GM18519 (cell line): ENCODE measurements around the gene CDK13.
"Not testable (repeated sequence)": the region's sequence is repeated elsewhere in the genome, so short reads cannot be mapped to it uniquely, and the experiment has no call there.

Experiments used
- ATAC-seq: cut with Tn5 transposase; IDR thresholded peaks from one replicate; pipeline ENCODE4 v1.9.1; 2021; ENCODE audit warnings: mild to moderate bottlenecking, moderate library complexity; ENCODE audit not compliant: unreplicated experiment, low FRiP score

CDK13 gene

DNA sequence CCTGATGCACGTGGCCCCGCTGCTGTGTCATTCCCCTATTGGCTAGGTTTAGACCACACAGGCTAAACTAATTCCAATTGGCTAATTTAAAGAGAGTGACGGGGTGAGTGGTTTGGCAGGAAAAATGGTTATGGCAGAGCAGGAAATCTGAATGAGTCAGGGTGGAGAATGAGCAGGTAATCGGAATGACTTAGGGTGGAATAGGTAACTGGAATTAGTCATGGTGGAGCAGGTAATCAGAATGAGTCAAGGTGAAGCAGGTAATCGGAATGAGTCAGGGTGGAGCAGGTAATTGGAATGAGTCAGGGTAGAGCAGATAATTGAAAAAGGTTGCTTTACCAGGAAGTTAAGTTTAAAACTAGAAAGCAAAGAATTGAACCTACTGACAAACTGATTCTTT lies 191.9 kb downstream of the CDK13 start:
- ATAC-seq = not testable (repeated sequence)

DNA sequence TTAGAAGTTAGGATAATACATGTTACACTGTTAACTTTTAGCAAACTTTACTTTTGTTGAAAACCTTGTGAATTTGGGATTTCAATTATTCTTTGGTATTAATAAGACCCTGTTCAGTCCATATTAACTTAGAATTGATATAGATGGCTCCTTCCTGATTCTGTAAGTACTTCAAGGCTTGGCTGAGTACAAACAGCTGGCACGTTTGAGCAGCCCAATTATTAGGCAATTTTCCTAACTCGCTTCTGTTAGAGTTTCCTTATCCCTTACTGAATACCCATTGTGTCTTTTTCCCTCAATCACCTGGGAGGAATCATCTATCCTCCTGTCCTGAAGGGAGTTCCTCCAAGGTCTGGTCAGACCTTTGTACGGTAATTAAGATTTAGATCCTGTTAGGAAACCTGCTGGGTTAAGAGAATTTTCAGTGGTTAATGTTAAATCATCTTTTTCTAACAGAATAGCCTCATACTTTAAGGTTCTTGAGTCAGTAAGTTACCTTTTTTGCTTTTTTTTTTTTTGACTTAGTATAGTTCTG lies 195.6 kb downstream of the CDK13 start:
- not testable (repeated sequence) for ATAC-seq

DNA sequence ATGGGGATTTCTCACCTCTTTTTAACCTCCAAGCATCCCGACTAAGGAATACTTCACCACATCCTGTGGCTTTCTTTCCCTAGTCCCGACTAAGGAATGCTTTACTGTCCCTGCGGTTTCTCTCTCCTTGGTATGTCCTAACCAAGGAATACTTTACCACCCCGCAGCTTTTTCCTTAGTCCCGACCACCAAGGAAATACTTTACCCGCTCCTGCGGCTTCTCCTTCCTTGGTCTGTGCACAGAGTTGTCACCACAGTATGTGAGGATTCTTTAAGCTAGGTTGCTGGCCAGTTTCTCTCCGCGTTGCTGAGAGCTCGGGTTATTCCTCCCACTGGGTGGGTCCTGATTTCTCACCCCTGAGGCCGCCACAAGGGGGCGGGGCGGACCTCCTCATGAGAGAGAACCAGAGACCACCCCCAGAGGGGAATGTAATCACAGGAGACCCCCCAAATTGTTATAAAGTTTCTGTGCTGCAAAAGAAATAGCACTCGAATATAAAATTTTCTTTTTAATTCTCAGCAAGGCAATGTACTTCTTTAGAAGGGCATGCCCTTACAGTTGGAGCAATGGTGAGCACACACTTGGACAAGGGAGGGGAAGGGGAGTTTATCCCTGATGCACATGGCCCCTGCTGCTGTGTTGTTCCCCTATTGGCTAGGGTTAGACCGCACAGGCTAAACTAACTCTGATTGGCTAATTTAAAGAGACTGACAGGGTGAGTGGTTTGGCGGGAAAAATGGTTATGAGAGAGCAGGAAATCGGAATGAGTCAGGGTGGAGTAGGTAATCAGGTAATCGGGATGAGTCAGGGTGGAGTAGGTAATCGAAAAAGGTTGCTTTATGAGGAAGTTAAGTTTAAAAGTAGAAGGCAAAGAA lies 197.6 kb downstream of the CDK13 start:
- ATAC-seq = no peak

DNA sequence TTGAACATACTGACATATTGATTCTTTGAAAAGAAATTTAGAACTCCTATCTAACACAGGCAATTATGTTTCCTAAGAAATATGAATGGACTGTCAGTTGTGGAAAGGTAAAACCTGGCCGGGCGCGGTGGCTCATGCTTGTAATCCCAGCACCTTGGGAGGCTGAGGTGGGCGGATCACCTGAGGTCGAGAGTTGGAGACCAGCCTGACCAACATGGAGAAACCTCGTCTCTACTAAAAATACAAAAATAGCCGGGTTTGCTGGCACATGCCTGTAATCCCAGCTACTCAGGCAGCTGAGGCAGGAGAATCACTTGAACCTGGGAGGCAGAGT lies 198.2 kb downstream of the CDK13 start:
- not testable (repeated sequence) for ATAC-seq

DNA sequence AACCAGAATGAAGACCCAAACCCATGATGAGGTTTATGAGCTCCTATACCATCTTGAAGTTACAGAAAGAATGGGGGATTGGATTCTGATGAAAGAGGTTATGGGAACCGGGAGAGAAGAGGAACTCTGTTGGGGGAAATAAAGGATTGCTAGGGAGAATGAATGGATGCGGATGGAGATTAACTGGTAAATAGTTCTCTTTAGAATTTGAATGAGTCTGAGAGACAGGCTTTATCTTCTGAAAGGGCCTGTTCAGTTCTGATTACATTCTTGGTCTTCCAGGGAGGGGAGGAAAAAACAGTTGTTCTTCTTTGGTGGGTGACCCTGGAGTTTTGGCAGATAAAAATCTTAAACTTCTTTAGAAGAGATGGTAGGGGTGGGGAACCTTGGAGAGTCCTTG lies 198.6 kb downstream of the CDK13 start:
- ATAC-seq = no peak
